HG02623 (cell line): Measurements from ENCODE around the gene CHST11.
A peak's percentile ranks its signal among the peaks of the same experiment; 100 is the strongest.

Experiments used
- ATAC-seq: cut with Tn5 transposase; IDR thresholded peaks from one replicate; pipeline ENCODE4 v1.9.1; 2021; ENCODE audit warnings: moderate library complexity; ENCODE audit not compliant: unreplicated experiment

Gene CHST11

DNA sequence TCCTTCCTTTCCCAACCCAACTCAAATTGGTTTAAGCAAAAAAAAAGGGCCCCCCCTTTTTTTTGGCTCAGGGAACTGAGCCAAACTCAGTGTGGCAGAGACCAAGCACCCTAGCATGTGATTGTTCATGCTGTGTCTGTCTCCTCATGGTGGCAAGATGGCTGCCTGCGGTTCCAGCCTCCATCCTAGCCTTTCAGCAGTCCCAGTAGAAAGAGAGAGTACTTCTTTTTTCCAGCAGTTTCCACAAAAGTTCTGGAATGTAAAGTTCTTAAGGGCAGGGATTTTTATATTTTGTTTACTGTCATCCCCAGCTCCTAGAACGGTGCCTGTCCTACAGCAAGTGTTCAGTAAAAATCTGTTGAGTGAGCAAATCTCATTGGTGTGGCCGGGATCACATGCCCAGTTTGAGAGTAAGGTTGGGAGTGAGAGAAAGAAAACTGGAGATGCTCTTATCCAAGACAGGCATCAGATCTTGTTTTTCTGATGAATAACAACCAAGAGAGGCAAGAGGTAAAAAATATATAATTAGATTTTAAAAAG is 22.4 kb downstream of the CHST11 start:
- no peak for ATAC-seq

GRCh38 chr12:104480012-104480411 is 23.3 kb downstream of the CHST11 start:
- no peak for ATAC-seq

GRCh38 chr12:104480826-104481440 is 24.2 kb downstream of the CHST11 start:
- ATAC-seq: no peak

DNA sequence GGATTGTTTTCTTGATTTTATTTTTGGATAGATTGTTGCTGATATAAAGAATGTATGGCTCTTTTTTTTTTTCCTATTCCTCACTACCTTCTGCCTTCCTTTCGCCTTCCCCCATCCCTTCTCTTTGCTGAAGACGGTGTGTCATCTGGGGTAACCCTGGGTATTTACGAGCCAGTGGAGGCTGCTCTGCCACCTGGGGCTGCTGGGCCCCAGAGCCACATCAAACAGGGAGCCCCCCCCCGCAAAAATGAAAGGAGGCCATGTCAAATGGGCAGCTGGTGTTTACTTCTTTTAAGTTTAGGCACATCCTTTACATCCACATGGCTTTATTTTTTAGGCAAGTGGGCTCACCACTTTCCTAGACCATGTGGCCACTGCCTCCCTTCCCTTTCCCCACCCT is 25.4 kb downstream of the CHST11 start:
- no peak for ATAC-seq

GRCh38 chr12:104482748-104483147 is 26.0 kb downstream of the CHST11 start:
- no peak for ATAC-seq

DNA sequence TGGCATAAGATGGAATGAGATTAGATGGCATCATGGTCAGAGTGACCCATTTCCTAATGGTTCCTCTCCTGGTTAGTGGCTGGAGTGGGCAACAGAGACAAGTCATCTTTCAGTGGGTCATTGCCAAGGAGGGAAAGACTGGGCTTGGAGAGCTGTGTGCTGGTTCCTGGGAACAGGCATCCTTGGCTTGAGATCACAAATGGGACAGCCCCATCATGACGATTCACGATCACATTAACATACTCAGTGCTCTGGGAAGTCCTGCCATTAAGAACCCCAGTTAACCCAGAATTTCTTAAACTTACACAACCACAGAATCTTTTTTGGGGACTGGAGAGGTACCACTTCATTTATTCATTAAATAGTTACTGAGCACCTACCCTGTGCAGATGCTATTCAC is 27.3 kb downstream of the CHST11 start:
- no peak for ATAC-seq

GRCh38 chr12:104485651-104486362 is 29.1 kb downstream of the CHST11 start:
- ATAC-seq: no peak

DNA sequence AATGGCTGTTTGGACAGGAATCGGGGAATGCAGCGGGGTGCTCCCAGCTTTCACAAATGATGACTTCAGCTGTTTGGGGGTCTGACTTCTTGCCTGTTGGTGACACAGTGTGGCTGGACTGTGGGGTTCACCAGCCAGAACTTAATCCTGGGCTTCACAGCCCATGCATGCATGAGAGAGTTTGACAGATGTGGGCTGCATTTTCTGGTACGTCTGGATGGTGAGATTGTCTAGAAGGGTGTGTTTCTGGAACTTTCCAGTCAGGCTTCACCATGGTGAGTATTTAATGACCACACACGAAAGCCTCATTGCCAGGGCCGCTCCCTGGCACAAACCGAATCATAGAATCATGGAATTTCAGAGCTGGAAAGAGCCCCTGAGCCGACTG is 29.6 kb downstream of the CHST11 start:
- no peak for ATAC-seq

- ATAC-seq: no peak
Measured at GRCh38 chr12:104486943-104487819, 30.4 kb downstream of the CHST11 start.

GRCh38 chr12:104488374-104488773 is 31.6 kb downstream of the CHST11 start:
- no peak for ATAC-seq

DNA sequence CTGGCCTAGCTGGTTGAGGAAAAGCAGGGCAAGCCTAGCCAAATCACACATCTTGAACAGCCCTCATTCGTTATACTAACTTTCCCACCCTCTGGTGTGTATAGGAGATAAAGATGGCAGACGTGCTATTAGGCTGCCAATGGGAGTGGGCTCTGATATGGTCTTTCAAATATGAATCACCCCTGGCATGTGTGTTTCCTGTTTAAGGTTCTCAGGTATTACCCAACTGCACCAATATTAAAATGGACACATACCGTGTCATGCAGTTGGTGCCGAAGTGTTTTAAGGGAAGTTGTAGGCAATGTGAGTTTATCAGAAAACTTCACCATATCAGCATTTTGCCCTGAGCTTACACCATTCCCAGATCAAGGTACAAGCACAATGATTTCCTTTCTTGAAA is 33.4 kb downstream of the CHST11 start:
- no peak for ATAC-seq

GRCh38 chr12:104490850-104491249 is 34.1 kb downstream of the CHST11 start:
- no peak for ATAC-seq

DNA sequence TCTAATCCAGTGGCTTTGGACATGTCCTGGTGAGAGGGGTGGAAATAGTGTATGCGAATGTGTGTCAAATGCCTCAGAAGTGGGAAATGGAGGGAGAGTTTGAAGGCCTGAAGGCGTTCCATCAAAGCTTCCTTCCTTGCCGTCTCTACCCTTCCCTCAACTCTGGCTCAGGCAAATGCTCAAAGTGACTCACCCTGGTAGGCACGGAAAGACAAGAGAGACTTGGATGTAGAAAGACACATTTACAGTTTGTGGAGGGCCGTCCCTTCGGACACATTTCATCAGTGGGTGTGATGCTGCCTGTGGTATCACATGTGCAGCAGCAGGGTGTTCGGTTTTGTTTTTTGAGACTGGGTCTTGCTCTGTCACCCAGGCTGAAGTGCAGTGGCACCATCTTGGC is 36.7 kb downstream of the CHST11 start:
- no peak for ATAC-seq

DNA sequence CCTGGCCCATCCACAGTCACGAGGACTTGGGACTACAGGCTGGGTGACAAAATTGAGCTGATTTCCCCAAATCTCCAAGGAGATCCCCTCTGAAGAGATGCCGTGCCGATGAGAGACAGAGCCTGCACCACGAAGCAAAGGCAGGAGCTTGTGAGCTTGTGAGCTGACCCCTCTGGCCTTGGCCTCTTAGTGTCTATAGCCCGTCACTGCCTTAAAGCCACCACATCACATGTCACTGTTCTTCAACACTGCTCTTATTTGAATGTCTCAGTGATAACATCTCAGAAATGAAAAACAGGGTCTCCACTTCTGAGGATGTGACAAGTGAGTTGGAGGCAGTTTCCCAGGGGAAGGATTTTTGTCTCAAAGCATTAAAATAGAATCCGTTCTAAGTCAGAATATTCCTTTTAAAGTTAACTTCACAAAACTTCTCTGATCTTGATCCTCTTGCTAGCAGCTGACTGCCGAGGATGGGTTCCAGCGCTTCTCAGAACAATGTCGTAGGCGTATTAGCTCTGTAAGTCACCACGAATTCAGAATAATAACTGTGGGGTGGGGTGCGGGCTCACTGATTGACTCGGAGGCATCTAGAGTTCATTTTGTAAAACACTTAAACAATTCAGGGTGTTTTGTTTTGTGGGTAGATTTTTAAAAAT is 37.5 kb downstream of the CHST11 start:
- ATAC-seq: peak; percentile 57

GRCh38 chr12:104494793-104495158 is 38.0 kb downstream of the CHST11 start:
- peak; percentile 34 for ATAC-seq

- no peak for ATAC-seq
Measured at GRCh38 chr12:104495786-104496185, 39.0 kb downstream of the CHST11 start.

DNA sequence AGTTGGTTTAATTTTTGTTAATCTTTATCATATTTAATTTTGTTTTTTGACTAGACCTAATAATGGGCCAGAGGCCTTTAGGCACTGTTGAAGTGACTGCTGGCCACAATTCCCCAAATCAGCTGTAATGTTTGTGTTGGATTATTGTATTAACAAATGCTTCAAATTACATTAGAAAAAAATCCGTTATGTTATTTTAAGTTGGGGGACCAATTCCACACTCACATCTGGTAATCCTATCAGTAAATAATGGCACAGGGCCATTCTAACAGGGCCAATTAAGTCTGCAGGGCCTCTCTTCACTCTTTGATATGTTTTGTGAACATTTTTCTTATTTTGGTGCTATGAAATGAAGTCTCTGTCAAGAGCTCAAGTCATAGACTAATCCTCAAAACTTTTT is 39.6 kb downstream of the CHST11 start:
- ATAC-seq: no peak

DNA sequence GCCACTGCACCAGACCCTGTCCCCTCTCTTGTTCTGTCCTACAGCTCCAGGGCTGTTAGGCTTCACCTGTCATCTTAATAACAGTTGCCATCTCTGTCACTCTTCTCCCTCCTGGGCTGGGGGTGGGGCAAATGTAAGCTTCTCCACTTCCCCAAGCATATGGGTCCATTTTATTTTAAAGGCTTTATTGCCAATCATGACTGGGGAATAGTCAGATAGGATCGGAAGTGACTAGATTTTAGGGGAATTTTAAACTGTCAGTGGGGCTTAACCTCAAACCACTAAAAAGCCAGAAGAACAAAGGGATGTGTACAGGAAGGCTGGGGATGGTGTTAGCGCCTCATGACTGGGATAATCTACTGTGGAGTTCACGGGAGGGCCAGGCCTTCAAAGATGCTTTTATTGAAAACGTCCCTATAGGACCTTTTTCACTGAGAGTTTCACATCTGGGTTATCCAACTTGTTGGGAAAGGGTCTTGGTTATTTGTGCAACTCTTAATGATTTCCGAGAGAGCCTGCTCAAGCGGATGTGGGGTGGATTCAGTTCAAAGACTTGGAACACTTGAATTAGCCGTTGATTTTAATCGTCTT is 41.6 kb downstream of the CHST11 start:
- ATAC-seq: no peak

DNA sequence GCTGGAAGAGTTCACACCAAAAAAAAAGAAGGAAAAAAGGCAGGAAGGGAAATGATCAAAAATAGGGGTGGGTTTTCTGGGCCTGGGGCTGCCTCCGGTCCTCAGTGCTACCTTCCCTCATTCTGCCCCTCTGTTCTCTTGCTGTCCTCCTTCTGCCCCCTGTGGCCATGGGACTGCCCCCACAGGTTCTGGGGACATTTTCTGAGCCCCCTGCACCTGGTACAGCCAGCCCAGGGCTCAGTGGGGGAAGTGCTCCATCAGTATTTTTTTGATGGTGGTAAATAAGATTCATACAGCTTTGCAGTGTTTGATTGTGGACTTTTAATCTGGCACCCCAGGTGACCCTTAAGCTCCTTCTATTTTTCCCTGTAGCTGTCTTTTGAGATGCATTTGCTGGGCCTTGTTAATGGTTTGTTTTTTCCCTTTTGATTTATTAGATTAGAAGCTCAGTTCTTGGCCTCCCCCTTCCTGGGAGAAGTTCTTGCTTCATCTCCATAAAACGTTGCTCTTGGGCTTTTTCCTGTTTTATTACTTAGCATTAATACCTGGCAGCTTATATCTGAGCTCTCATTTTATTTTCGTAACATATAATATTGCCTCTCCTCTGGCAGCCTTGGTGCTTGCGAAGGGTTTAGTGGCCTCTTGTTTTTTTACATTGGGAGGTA is 43.1 kb downstream of the CHST11 start:
- no peak for ATAC-seq

DNA sequence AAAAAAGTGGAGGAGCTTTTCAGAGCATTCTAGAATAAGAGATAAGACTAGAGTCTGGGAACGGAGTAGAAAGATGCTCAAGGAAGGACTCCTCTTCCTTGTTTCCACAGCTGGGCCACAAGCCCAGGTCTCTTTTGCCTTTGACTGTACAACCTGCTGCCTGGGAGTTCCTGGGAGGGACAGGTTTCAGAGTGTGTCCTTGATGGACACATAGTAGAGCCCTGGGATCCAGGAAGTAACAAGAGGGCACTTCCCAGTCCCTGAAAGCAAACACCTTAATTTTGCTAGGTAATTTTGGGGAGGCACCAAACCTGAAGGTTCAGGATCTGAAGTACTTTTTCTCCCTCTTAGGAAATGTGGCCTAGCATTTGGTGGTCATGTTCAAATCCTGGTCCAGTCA is 44.4 kb downstream of the CHST11 start:
- ATAC-seq: no peak
